Glomerular visceral epithelial cell (primary cell): Measurements from ENCODE around the gene LTA.
"Not testable (repeated sequence)": the region's sequence is repeated elsewhere in the genome, so short reads cannot be mapped to it uniquely, and the experiment has no call there.

Experiments
- DNase-seq: peaks from one replicate; pipeline ENCODE4 v3.0.0-alpha.2; 2016; ENCODE audit errors: extremely low spot score

LTA gene

DNA sequence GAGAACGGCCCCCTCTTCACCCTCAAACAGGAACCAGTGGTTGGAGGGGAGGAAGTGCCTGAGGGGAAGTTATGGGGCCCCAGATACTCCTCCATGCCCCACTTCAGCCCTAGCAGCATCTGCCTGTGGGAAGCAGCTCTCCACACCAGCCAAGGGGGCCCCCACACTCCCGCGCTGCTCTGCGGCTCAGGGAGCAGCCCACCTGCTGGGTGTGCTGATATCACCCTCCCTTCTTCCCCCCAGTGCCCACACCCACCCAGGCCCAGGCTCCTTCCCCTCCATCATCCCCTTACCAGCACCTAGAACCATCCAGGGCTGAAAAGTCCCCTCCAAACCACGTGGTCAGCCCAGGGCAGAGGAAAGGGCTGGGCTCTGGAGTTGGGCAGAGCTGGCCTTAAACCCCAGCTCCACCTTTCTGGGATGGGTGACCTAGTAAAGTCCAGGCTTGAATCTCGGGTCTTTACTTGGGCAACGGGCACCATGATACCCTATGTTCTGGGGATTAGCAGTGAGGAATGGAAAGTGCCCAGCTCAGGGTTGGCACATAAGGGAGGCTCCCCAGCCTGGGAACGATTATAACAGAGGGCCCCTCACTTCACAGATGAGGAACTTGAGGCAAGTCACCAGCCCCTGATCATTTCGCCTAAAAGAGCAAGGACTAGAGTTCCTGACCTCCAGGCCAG lies 14.7 kb downstream of the LTA start:
- DNase-seq: no peak

- DNase-seq: no peak
These were observed 16.0 kb downstream of the LTA start for GRCh38 chr6:31587791-31588777.

GRCh38 chr6:31588871-31589650 lies 17.0 kb downstream of the LTA start:
- no peak for DNase-seq

DNA sequence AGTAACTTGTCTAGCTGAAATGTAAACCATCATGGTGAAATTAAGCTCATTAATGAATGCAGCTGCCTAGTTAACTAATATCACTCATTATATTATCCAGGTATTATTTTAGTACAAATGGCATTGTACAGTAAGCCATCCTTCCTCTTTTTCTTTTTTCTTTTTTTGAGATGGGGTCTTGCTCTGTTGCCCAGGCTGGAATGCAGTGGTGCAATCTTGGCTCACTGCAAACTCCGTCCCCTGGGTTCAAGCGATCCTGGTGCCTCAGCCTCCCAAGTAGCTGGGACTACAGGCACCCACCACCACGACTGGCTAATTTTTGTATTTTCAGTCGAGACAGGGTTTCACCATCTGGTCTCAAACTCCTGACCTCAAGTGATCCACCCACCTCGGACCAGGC lies 18.6 kb downstream of the LTA start:
- not testable (repeated sequence) for DNase-seq

- DNase-seq: no peak
These were observed 20.3 kb downstream of the LTA start for GRCh38 chr6:31592396-31592771.

DNA sequence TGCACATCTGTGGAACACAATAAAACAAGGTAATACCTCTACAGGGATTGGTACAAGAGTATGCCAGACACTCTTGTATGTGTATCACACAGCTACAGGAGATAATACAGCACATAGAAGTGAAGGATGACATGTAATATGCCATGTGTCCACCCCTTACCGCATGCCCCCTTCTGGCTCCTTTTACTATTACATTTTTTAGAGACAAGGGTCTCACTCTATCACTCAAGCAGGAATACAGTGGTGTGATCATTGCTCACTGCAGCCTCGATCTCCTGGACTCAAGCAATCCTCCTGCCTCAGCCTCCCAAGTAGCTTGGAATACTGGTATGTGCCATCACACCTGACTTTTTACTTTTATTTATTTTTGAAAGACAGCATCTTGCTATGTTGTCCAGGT lies 24.9 kb downstream of the LTA start:
- DNase-seq: peak; percentile 58

DNA sequence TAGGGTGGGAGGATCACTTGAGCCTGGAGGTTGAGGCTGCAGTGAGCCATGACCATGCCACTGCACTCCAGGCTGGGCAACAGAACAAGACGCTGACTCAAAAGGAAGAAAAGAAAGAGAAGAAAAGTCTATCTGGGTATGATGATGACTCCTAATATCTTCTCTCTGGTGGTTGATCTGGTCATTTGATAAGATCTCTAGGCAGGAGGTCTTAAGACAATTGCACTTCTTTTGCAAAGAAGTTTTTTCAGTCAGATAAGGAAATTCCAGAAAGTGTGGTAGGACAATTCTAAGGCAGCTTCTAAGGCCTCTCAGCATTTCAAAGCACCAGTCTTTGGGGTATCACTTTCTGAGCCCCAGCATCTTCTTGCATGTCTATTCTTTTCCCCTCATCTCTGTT lies 35.2 kb downstream of the LTA start:
- no peak for DNase-seq

- no peak for DNase-seq
These were observed 37.7 kb downstream of the LTA start for GRCh38 chr6:31609519-31610406.

- DNase-seq: no peak
These were observed 38.9 kb downstream of the LTA start for GRCh38 chr6:31610968-31611367.

DNA sequence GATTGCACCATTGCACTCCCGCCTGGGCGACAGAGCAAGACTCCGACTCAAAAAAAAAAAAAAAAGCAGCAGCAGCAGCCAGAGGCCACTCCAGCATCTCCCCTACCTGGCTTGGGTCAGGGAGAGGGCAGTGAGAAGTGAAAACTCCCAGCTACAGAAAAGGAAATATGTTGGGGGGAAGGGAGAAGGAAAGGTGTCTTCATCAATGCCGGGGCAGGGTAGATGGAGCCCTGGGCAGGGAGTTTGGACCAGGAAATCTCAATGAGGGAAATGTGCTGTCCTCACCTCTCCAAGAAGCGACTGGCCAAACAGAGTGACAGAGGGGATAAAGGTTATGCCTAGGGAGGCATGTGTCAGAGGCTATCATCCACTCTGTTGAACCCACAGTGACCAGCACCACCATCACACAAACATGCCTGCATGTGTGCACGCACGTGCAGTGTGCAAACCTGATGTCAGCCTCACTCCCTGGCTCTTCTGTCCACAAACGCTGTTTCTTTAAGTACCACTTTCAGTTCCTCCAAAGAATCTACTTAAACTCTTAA lies 42.1 kb downstream of the LTA start:
- DNase-seq: no peak

DNA sequence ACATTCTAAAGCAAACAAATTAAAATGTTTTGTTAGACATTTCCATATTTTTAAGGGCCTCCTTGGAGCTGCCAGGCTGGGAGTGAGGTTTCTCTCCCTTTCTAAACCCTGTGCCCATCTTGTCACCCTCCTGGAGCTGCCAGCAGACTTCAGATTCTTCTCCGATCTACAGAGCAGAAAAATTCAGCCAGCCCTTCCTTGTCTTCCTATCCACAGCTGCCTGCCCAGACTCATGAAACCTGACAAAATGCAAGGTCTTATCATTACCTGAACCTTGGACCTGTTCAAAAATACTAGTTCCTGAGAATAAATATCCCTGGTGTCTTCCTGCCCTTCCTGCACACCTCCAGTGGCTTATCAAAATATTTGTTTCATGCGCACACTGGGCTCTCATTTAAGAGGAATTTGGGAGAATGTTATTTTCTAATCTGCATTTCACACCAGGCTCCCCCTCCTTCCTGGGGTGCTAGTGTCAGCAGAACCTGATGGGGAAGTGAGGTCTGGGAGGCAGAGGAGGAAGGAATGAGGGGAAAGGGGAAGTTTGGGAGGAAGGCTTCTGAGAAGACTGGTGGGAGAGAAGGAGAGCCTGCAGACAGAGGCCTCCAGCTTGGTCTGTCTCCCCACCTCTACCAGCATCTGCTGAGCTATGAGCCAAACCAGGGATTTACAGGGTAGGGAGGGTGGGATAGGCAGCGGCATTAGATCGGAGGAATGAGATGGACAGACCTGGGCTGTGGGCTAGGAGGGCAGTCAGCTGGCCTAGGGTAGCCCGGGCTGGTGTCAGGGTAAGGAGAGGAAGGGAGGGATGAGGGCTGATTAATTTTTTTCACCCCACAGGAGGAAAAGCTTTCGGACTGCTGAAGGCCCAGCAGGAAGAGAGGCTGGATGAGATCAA lies 42.8 kb downstream of the LTA start, which contains the start of gene AIF1:
AIF1 (plus strand) TSS at position 551 of the 895 bp plus-strand sequence; CDS start at position 647, 96 bp downstream.
- DNase-seq: no peak

DNA sequence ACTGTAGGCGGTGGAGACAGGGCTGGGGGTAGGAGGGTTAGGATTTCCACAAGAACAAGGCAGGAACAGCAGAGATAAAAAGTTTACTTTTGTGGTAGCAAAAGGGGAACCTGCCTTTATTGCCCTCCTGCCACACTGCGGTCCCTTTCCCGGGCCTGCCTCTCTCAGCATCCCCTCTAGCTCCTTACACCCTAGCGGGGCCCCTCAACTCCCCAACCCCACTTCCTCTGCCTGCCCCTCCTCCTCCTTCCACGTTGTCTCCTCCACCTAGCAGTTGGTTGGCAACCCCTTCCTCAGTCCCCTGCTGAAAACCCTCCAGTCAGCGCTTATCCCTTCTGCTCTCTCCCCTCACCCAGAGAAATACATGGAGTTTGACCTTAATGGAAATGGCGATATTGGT lies 43.7 kb downstream of the LTA start:
- no peak for DNase-seq

DNA sequence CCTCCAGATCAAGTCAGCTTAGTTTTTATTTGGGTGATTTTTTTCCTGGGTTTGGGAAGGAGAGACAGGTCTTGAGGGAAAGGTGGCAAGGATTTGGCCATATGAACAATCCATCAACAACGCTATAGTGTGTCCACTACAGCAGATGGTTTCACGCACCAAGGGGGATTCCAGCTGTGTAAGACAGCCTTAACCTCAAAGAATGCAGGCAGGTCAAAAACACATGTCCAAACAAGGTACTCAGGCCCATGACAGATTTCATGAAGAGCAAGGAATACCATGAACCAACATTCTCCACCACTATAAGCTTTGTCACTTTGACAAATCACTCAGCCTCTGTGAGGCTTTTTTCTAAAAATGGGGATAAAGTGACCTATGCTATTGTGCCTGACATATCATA lies 44.9 kb downstream of the LTA start:
- DNase-seq: no peak

DNA sequence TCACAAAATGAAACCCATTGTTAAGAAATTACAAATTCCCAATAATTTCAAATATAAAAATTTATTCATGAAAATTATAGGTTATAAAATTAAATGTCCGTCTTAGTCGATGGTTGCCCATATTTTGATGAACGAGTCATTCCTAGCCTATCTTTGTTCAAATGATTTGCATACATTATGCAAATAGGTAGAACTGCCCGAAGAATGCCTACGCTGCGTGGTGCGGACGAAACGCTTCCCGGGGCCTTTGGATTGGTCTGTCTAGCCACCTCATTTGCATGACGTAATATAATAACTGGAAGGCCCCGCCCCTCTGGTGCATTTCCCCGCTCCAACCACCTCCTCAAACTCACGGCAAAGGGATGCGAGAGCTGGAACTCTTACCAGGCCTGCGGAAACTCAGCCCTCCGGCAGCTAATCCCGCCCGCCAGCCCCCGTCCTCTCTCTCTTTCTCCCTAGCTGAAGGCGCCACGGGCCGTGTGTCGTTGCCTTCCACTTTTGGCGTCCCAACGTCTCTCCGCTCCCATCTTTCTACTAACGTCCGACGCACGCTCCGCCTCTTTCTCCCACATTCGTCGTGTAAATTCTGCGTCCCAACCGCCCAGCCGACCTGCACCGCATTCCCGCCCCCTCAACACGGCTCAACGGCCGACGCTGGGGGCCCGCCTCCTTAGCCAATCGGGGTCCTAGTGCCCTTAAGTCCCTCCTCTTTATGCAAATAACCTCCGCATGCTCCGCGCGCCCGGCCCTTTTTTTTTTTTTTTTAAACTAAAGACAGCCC lies 47.9 kb downstream of the LTA start:
- peak; percentile 100 for DNase-seq

- DNase-seq: no peak
These were observed 48.7 kb downstream of the LTA start, which contains the start of gene PRRC2A for GRCh38 chr6:31620586-31621319. Gene PRRC2A, plus strand, starts transcription at chr6:31620715. Its CDS starts 2,075 bp downstream, at chr6:31622790.

DNA sequence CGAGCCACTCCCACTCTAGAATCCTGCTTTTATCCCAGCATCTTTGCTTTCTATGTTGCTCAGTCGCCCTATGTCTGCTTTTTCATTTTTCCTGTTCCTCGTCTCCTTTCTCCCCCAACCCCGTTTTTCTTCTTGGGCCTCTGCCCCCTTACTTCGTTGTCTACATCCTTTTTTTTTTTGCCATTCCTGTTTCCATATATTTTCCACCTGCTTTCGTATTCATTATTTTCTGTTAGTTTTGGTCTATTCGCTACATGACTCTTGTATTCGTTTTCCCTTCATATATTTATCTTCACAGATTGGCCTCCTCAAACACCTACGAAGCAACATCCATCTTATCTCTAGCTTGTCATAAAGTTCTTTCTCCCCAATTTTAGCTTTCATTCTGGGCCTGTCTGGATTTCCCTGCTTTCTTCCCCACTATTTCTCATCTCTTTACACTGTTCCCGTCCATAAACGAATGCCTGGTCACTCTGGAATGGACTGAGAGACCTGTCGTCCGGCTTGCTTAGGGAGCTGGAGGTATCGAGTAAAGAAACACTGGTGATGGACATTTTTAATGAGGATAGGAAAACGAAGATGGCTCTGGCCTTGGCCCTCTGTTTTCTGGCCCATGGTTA lies 49.3 kb downstream of the LTA start:
- DNase-seq: no peak

GRCh38 chr6:31621991-31622390 lies 49.9 kb downstream of the LTA start:
- no peak for DNase-seq

DNA sequence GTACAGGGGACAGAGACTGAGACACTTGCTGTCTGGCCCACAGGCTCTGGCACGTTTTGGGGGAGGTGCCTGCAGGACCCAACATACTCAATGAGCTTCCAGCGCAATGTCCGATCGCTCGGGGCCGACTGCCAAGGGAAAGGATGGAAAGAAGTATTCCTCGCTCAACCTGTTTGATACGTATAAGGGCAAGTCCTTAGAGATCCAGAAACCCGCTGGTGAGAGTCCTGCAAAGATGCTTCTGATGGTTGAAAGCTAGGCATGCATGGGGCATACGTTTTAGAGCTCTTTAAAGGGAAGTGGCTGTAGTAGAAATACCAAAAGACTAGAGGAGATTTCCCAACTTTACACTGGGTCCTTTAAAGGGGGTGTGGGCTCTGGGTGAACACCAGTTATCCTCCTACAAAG lies 50.6 kb downstream of the LTA start:
- DNase-seq: no peak
